ENCODE measurements around the gene WDR81. TPM values are rescaled to one million over a fixed set of nuclear protein-coding genes. Genes with fewer than 3 reads are reported as not detected.
"Not testable (repeated sequence)": the region's sequence is repeated elsewhere in the genome, so short reads cannot be mapped to it uniquely, and the experiment has no call there.

The WDR81 gene
- total RNA-seq, 2 experiments from 2014 or later = 19.1 to 24.4 TPM

DNA sequence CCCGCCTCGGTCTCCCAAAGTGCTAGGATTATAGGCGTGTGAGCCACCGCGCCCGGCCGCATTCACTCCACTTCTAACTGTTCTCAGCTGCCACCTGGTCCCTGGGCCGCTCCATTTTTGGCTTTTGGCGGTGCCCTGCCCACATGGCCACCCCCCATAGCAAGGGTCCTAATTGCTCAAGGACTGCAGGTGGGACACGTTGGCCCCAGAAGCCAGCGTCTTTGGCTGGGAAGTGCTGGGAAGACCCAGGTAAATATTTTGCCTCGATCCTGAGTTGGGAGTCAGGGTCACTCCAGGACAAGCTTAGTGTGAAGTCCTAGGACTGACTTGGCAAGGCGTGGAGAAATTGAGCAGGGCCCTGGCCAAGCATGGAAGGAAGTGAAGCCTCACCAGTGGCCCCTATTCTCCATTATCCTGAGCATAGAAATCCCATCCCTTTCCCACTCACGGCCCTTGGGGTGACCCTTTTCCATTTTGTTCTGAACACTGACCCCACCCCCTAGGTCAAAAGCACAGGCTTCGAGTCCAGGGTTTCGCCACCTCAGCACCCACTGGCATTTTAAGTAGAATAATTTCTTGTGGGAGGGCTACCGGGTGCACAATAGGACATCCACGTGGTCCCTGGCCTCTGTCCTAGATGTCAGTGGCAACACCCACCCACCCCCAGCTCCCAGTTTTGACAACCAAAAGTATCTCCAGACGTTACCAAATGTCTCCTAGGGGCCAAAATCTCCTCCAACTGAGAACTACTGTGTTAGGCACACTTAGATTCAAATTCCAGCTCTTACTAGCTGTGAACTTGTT lies 5.9 kb upstream of the WDR81 start:
- H3K9me3 ChIP-seq (ENCODE audit: low read length) = no peaks in the 10 kb centered on the region
- ChIA-PET CTCF (ENCODE audit: unreplicated experiment) (no interaction called here), POLR2A (interaction anchor here (0.6 to 2.4 kb wide), 3 partner anchors 111 to 760 kb away, joined by 4 to 10 read pairs (median 5); partner anchors contain the start of genes RPA1 and SMYD4)
- H3K4me3 ChIP-seq (ENCODE audit: low read depth, low read length, poor library complexity, severe bottlenecking) = no peak overlapping the region
- no peaks in the 10 kb centered on the region for H3K36me3 ChIP-seq (ENCODE audit: insufficient read depth, low read length)
- TF ChIP-seq, protein P1, sequence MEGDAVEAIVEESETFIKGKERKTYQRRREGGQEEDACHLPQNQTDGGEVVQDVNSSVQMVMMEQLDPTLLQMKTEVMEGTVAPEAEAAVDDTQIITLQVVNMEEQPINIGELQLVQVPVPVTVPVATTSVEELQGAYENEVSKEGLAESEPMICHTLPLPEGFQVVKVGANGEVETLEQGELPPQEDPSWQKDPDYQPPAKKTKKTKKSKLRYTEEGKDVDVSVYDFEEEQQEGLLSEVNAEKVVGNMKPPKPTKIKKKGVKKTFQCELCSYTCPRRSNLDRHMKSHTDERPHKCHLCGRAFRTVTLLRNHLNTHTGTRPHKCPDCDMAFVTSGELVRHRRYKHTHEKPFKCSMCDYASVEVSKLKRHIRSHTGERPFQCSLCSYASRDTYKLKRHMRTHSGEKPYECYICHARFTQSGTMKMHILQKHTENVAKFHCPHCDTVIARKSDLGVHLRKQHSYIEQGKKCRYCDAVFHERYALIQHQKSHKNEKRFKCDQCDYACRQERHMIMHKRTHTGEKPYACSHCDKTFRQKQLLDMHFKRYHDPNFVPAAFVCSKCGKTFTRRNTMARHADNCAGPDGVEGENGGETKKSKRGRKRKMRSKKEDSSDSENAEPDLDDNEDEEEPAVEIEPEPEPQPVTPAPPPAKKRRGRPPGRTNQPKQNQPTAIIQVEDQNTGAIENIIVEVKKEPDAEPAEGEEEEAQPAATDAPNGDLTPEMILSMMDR (conservative IDR thresholded peaks at IDR 0.05; ENCODE audit: low read length) = no peak
- TF ChIP-seq EZH2phosphoT487 (IDR thresholded peaks at IDR 0.05; ENCODE audit: borderline replicate concordance, low read depth, low read length) = no peak
- no peak overlapping the region for H3K4me2 ChIP-seq (ENCODE audit: low read length)
- H3K4me1 ChIP-seq (ENCODE audit: insufficient read depth, low read length, poor library complexity, severe bottlenecking) = peaks cover 48% of the 10 kb centered on the region
- no peak for DNase-seq (ENCODE audit: low spot score)
- H3K79me2 ChIP-seq (ENCODE audit: insufficient read depth, low read depth, low read length) = no peaks in the 10 kb centered on the region
- H4K20me1 ChIP-seq (ENCODE audit: insufficient read depth, low read length) = no peaks in the 10 kb centered on the region
- no peak overlapping the region for H3K27ac ChIP-seq (ENCODE audit: low read depth, low read length, poor library complexity, severe bottlenecking)
- intact Hi-C loops (cut with micrococcal nuclease; ENCODE audit: unreplicated experiment) = loop anchor here (5.0 to 10.0 kb wide), 2 partner anchors 154 to 684 kb away; partner anchors contain the start of genes MNT and PITPNA
- no TSS peak for BruUV-seq (replicated peaks)
- H2AFZ ChIP-seq (ENCODE audit: low read length) = no peak overlapping the region
- H3K9me2 ChIP-seq (ENCODE audit: insufficient read depth, low read length) = no peaks in the 10 kb centered on the region

DNA sequence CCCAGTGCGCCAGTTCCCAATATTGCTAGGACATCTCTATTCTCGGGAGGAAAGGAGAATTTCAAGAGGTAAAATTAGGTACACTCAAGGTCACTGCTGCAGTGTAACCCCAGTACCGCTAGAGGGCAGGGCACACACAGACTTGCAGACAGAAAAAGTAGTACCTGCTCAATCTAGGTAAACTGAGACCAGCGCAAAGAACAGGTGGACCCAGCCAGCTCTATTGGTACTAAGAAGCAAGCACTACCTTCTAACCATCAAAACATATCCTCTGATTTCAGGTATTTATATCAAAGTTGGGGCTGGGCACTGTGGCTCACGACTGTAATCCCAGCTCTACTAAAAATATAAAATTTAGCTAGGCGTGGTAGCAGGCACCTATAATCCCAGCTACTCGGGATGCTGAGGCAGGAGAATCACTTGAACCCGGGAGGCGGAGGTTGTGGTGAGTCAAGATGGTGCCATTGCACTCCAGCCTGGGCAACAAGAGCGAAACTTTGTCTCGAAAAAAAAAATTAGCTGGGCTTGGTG lies 3.6 kb upstream of the WDR81 start:
- Histone ChIP-seq H3K36me3 (ENCODE audit: insufficient read depth, low read length) (no peaks in the 10 kb centered on the region), H3K27ac (ENCODE audit: low read depth, low read length, poor library complexity, severe bottlenecking) (no peak overlapping the region), H3K4me3 (ENCODE audit: low read depth, low read length, poor library complexity, severe bottlenecking) (no peak overlapping the region), H4K20me1 (ENCODE audit: insufficient read depth, low read length) (no peaks in the 10 kb centered on the region), H3K9me2 (ENCODE audit: insufficient read depth, low read length) (no peaks in the 10 kb centered on the region), H3K79me2 (ENCODE audit: insufficient read depth, low read depth, low read length) (peaks cover 9% of the 10 kb centered on the region; the same call in 1 of the 2 replicates), H3K4me1 (ENCODE audit: insufficient read depth, low read length, poor library complexity, severe bottlenecking) (peaks cover 53% of the 10 kb centered on the region), H3K9me3 (ENCODE audit: low read length) (no peaks in the 10 kb centered on the region), H2AFZ (ENCODE audit: low read length) (no peak overlapping the region), H3K4me2 (ENCODE audit: low read length) (peak overlapping the region; percentile 52; the same call in 1 of the 2 replicates)
- intact Hi-C loops (cut with micrococcal nuclease; ENCODE audit: unreplicated experiment) = loop anchor here (2.0 to 5.0 kb wide), 4 partner anchors 51 to 310 kb away; partner anchors contain the start of genes DPH1 and RPA1
- TF ChIP-seq EZH2phosphoT487 (IDR thresholded peaks at IDR 0.05; ENCODE audit: borderline replicate concordance, low read depth, low read length) = no peak
- TF ChIP-seq, protein P1 (conservative IDR thresholded peaks at IDR 0.05; ENCODE audit: low read length) = peak; percentile 99
- ChIA-PET POLR2A (interaction anchor here (0.6 to 1.0 kb wide), 3 partner anchors 50 to 188 kb away, joined by 3 to 4 read pairs (median 3); no protein-coding TSS in a partner anchor), CTCF (ENCODE audit: unreplicated experiment) (no interaction called here)
- DNase-seq (ENCODE audit: low spot score) = peak; percentile 77
- no TSS peak for BruUV-seq (replicated peaks)

DNA sequence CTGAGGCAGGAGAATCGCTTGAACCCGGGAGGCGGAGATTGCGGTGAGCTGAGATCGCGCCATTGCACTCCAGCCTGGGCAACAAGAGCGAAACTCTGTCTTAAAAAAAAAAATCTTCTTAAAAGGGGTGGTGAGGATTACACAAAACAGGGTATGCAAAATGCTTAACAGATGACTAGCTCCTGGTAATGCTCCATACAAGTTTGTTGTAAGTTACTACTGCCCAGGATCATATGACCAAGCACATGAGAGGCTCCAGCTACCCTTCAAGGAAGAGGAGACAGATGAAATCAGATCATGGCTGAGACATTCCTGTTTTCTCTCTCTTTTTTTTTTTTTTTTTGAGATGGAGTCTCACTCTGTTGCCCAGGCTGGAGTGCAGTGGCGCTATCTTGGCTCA lies 2.5 kb upstream of the WDR81 start:
- BruUV-seq (replicated peaks); H3K9me2 ChIP-seq (ENCODE audit: insufficient read depth, low read length); H3K36me3 ChIP-seq (ENCODE audit: insufficient read depth, low read length); H4K20me1 ChIP-seq (ENCODE audit: insufficient read depth, low read length); CTCF ChIA-PET (ENCODE audit: unreplicated experiment); H3K9me3 ChIP-seq (ENCODE audit: low read length); H3K4me3 ChIP-seq (ENCODE audit: low read depth, low read length, poor library complexity, severe bottlenecking); H3K79me2 ChIP-seq (ENCODE audit: insufficient read depth, low read depth, low read length): not testable (repeated sequence)
- Histone ChIP-seq H3K27ac (ENCODE audit: low read depth, low read length, poor library complexity, severe bottlenecking) (peak overlapping the region; percentile 74), H3K4me2 (ENCODE audit: low read length) (peak overlapping the region; percentile 22), H3K4me1 (ENCODE audit: insufficient read depth, low read length, poor library complexity, severe bottlenecking) (peaks cover 53% of the 10 kb centered on the region), H2AFZ (ENCODE audit: low read length) (peak overlapping the region; percentile 32; the same call in 1 of the 2 replicates)
- intact Hi-C loops (cut with micrococcal nuclease; ENCODE audit: unreplicated experiment) = loop anchor here (5.0 kb wide), 2 partner anchors 50 to 110 kb away; partner anchors contain the start of gene RPA1
- DNase-seq (ENCODE audit: low spot score) = peak; percentile 28
- POLR2A ChIA-PET = interaction anchor here (0.6 to 0.7 kb wide), 4 partner anchors 41 to 727 kb away, joined by 3 to 5 read pairs (median 3); no protein-coding TSS in a partner anchor

All from OCI-LY7 (cell line).